T-helper 1 cell (primary cell): Measurements from ENCODE around the gene PALB2.

Experiments
- DNase-seq, 5 donors: peaks; one replicate each; pipeline ENCODE4 v3.0.0-alpha.2; 2012 to 2020

PALB2 gene

DNA sequence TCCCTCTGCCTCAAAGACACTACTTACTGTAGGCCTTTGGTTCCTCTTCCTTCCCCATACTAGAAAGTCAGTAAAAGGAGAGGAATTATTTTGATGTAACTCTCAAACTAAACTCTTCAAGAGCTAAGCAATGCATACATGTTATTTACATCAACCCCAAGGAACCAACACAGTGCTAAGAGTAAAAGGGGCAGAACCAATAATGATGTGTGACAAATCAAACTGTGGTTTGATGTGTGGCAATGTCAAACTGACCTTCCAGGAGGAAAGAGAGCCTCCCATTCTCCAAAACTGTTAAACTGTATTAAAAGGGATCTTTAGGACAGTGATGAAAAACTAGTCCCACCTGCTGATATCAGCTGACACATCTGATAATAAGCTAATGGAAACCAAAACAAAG lies 60.7 kb downstream of the PALB2 start:
- DNase-seq, result no peak

DNA sequence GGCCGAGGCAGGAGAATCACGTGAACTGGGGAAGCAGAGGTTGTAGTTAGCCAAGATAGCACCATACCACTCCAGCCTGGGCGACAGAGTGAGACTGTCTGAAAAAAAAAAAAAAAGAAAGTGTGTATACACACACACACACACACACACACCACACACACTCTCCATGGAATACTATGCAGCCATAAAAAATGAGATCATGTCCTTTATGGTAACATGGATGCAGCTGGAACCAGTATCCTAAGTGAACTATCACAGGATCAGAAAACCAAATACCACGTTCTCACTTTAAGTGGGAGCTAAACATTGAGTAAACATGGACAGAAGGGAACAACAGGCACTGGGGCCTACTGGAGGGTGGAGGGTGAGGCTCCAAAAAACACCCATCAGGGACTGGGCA lies 61.7 kb downstream of the PALB2 start:
- DNase-seq, result no peak

DNA sequence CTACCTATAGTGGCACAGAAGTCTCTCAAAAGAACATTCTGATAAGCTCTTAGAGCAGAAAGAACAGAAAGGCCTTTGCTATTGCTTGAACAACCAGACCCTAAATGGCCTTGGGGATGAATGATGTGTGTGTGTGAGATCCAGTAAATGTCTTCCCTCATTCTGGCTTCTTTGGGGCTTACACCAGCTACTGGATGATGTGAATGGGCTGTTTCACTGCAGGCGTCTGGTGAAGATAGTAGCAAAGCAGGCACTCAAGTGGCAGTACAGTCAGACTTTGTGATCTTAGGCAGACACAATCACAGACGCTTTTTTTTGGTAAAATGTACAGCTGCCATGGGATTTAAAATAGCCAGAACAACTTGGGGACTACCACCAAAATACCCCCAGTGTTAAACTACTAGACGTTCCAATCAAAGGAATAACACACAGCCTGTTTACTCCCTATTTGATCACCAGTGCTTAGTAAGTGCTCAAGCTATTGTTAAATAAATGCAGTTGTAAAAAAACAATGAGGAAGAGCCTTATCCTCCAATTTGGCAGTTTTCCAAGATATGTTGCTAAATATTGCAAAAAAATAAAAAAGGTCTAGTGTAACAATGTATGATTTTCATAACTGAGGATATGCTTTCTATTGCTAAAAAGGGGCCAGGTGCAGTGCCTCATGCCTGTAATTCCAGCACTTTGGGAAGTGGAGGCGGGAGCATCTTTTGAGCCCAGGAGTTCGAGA lies 62.8 kb downstream of the PALB2 start:
- no peak for DNase-seq

DNA sequence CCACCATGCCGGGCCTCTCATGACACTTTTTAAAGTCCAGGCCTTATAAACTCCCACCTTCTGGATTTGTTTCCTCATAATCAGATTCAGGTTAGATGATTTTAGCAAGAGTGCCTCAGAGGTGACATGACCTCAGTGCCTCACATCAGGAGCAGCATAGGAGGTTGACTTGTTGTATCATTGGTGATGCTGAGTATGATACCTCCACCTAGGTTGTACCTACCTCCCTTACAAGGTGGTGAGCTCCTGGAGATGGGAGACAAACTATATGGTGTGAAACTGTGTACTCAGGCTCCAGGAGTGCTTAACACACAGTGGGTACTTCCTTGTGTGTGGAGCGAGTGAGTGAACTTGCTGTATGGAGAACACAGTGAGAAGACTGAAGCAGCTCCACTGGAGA lies 63.6 kb downstream of the PALB2 start:
- DNase-seq, result no peak

DNA sequence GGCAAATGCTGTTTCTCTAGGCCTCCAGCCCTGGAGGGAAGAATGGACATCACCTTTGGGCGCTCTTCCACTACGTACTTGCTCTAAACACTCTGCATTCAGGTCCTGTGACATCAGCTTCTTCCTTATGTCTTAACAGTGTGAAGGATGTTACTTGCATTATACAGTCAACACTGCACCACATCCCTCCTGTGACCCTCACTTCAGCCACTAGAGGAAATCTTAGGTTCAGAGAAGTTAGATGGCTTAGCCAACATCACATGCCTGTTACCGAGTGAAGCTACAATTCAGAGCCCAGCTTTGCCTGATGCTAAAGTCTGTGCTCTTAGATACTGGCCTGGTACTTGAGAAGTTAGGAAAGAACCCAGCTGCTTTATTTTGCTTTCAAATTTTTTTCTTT lies 65.3 kb downstream of the PALB2 start:
- DNase-seq, result no peak

DNA sequence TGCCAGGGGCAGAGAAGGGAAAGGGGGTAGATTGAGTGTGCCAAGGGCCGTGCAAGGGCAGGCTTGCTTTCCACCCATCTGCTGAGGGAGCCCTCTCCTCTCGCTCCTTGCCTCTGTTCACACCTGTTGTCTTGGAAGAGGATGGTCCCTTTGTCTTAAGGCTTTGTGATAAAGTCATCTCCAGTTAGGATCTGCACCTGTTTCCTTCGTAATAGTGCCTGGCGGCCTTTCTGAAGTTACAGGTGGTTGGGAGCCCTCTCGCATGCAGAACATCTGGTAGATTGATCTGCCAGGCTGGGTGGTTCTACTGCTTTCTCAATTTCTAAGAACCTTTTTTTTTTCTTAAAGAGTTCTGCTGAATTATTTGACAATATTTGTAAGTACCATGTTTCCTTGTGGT lies 67.3 kb downstream of the PALB2 start:
- no peak for DNase-seq

- no peak for DNase-seq
Measured at GRCh38 chr16:23572394-23572793, 68.7 kb downstream of the PALB2 start.

GRCh38 chr16:23571895-23572294 lies 69.2 kb downstream of the PALB2 start:
- no peak for DNase-seq

GRCh38 chr16:23570992-23571632 lies 70.0 kb downstream of the PALB2 start:
- DNase-seq, result no peak

- DNase-seq, result no peak
Measured at GRCh38 chr16:23567602-23568001, 73.5 kb downstream of the PALB2 start.

DNA sequence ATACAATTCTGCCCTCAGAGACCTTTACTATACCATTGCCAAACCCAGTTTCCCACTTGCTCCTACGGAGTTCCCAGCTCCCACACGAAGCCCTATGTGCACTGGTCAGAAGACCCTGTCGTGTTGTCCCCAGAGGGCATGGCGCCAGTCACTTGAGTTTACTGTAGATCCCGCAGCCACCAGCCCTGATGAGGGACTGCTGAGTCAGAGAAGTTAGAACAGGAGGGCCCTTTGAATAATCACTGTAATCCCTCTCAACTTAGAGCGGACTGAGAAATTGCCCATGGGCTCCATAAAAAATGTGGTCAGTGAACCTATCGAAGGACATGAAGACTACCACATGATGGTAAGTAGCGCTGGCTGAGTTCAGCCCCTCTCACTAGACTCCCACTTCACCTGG lies 74.4 kb downstream of the PALB2 start:
- DNase-seq, result no peak

DNA sequence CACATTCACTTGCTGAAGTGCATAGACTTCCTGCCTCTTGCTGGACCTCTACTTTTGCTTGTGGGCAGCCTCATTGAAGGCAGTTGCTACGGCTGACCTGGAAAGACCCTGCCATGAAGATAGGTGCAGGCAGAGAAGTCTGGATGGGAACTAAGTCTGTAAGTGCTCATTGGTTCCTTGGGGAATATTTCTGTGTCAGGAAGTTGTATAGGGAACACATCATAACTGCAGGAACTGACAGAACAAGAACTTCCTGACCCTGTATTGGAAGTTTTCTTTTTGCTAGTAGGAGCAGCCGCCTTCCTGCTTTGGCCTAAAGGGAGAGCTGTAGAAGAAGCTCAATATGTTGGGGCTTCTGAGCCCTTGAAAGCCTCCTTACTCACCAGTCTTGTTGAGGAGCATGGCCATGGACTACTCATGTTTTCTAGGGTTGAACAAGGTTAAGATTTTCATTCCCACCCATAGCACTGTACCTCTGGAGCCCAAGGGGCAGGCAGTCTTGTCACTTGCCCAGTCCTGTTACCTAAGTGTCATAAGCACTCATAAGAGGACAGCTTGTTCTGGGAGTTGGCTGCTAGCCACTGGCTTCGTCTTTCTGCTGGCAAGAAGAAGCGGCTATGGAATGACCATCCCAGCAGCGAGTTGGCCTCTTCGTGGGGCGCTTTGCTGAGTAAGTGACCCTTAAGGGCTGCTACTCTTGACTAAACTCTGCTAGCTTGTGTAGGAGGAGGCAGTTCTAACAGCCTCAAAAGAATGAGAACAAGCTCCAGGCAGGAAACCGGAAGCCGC lies 76.3 kb downstream of the PALB2 start:
- no peak for DNase-seq

DNA sequence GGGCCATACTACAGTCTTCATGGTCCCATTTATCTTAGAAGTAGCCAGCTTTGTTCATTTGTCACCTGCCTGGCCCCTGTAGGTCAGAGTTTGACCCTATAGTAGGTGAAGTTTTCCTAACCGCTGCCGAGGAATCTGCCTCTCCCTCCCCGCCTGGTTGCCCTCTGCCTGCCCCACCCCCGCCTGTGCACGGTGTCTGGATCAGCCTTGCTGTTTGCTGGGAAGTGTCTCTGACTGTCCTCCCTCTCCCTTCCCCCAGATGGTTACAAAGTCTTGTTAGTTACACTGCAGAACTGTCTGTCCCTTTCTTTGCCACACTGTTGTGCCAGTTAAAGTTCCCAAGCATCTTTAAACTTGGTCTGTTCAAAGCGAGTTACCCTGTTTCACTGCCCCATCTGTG lies 77.9 kb downstream of the PALB2 start:
- no peak for DNase-seq

DNA sequence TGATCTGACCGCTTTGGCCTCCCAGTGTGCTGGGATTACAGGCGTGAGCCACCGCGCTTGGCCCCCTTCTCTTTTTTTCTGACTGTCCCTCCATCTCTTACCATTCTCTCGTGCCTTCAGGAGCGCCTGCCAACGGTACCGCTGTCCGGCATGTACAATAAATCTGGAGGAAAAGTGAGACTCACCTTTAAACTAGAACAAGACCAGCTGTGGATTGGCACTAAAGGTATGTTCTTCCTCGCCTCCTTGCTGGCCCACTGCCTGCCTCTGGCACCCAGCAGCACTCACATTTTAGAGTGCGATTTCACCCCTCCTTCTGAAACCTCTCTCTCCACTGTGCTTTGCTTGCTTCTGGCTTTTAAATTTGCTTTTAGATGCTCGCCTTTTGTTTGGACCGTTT lies 78.6 kb downstream of the PALB2 start:
- DNase-seq, result no peak

- DNase-seq, result no peak
Measured at GRCh38 chr16:23561586-23561985, 79.5 kb downstream of the PALB2 start.

GRCh38 chr16:23557779-23558702 lies 83.1 kb downstream of the PALB2 start:
- no peak for DNase-seq

- DNase-seq, result peak; percentile 84 to 97 (median 90)
Measured at GRCh38 chr16:23556881-23557778, 84.0 kb downstream of the PALB2 start, which contains the start of the genes EARS2 and UBFD1. TSS of gene EARS2 (minus strand) at chr16:23557350. CDS start at chr16:23557343, 7 bp downstream. TSS of gene UBFD1 (plus strand) at chr16:23557727. CDS start at chr16:23557743, 16 bp downstream.

DNA sequence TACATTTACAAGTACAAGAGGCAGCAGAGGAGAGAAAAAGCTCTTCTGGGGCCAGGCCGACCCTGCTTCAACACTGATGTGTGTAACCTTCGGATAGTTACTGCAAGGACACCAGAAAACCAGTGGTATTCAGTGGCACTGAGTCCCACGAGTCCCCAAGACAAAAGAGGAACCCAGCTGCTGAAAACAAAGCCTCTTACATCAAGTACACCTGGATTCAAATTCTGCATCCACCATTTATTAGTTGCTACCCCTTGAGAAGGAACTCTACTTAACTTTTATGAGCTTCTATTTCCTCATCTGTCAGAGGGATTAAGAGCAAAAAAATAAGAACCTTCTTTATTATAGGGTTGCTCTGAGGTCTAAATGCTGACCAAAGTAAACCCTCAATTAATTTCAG lies 86.6 kb downstream of the PALB2 start:
- DNase-seq, result no peak
